Retina (tissue), 1 donor: ENCODE data around the gene ZBTB2.
"Not testable (repeated sequence)": the region's sequence is repeated elsewhere in the genome, so short reads cannot be mapped to it uniquely, and the experiment has no call there.

ENCODE experiments used
- DNase-seq: peaks from one replicate; pipeline ENCODE4 v3.0.0-alpha.2; 2016

Gene ZBTB2

DNA sequence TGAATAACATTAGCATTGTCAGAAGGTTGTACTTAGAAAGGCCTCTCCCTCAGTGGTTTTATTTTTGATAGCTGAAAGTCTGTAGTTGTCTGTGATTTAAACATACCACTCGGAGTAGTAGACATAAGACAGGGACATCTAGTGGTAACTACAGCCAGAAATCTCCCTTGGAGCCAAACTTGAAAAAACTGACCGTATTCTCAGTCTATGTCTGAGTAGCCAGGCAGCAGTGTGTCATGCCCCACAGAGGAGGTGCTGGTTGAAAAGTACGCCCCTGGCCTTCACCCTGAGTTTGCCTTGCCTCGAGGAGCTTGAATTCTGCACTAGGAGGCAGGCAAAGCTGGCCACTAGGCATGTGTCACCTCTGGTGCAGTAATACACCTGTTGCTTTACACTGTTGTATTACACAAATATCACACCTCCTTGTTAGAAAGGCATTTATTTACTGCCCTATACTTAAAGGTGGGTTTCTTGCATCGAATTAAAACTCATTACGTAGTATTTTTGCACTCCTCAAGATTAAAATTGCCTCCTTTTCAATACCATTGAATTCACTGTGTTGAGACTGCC, 20.8 kb downstream of the ZBTB2 start:
- DNase-seq: no peak

DNA sequence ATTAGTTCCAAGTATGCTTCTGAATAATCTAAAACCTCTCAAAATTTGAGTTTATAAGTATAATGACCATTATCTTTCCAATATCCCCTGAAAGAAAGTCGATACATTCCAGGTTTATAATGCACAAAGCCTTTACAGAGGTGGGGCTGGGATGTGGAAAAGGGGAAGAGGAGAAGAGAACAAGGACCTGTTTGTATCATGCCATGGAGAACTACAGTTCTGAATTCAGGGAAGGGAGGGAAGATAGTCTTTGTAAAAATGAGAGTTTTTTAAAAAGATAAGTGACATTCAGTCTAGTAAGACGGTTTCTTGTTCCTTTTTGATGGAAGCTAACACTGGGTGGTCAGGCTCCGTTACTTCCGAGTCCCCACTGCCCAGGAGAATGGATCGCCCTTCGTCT, 26.1 kb downstream of the ZBTB2 start:
- no peak for DNase-seq

DNA sequence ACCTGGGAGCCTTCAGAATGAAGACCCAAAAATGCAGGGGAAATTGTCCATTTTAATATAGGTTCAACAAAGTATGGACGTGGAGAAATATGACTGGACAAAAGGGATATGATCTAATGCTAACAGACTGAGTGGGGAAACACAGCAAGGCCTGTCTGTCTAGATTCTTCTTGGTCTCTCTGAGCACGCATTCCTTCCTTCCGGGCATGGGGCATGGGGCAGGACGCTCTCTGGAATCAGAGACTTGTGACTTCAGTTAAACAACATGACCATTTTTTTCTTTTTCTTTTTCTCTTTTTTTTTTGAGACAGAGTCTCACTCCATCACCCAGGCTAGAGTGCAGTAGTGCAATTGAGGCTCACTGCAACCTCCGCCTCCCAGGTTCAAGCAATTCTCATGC, 31.9 kb downstream of the ZBTB2 start:
- DNase-seq: no peak

DNA sequence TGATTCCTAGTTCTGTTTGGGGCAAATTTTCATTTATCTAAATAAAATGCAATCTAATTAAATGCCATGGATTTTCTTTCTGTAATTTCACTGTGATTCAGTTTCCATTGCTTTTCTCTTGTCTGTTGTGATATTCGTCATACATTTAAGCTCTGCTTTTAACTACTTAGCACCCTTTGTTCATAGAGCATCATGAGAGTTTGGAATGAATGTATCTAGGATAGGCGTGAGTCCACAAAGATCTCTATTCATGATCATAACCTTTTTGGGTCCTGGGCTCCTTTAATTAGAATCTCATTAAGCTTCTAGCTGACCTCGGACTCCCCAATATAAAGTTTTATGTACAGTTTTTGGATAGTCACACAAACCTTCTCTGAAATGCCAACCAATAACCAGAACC, 32.9 kb downstream of the ZBTB2 start:
- no peak for DNase-seq

DNA sequence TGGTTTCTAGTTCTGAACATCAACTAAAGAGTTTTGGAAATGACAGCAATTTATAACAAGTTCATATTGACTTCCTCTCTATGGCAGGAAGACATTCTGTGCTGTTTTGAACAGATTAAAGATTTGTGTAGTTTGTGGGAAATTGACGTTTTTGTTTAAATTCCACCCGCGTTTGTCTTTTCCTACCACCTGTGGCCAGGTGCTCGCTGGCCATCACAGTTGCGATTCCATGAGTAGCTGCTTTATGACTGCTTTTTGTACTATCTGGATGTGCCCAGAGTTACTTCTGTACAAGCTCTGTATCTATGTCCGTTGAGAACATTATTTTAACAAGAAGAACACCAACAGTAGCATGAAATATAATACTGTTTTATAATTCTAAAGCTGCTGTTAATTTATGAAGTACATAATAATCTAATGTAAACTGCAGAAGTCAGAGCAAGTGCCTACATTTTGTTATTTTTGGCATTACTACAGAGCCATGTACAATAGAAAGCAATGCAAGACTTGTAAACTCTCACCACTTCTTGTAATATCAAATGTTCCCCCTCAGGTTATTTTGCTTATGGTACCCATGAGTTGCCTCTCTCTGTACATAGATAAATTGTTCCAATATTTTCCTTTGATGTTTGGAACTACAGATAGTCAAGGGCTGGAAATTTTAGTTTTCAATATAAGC, 33.5 kb downstream of the ZBTB2 start:
- DNase-seq: no peak

DNA sequence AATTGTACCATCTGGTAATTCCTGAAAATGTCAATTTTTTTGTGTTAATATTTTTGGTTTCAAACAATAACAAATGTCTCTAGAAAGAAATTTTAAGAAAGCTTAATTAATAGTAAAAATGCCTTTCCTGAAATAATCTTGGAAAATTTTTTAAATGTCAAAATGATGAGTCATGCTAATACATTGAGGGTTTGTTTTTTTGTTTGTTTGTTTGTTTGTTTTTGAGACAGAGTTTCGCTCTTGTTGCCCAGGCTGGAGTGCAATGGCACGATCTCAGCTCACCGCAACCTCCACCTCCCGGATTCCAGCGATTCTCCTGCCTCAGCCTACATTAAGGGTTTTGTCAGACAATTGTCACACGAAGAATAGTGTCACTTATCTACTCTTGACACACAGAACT, 34.4 kb downstream of the ZBTB2 start:
- not testable (repeated sequence) for DNase-seq

DNA sequence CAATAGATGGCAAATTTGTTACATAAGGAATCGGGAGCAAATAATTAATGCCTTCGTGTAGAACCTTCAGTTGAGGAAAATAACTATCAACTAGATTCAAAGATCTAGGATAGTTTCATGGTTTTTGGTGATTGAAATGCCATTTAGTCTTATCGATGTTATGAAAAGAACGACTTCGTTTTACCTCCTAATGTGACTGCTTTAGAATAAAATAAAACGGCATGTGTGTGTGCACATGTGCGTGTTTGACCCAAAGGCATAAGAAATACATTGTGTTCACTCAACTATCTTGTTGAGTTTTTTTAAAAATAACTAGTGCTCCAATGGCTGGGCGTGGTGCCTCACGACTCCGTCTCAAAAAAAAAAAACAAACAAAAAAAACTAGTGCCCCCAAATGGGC, 37.6 kb downstream of the ZBTB2 start:
- no peak for DNase-seq

DNA sequence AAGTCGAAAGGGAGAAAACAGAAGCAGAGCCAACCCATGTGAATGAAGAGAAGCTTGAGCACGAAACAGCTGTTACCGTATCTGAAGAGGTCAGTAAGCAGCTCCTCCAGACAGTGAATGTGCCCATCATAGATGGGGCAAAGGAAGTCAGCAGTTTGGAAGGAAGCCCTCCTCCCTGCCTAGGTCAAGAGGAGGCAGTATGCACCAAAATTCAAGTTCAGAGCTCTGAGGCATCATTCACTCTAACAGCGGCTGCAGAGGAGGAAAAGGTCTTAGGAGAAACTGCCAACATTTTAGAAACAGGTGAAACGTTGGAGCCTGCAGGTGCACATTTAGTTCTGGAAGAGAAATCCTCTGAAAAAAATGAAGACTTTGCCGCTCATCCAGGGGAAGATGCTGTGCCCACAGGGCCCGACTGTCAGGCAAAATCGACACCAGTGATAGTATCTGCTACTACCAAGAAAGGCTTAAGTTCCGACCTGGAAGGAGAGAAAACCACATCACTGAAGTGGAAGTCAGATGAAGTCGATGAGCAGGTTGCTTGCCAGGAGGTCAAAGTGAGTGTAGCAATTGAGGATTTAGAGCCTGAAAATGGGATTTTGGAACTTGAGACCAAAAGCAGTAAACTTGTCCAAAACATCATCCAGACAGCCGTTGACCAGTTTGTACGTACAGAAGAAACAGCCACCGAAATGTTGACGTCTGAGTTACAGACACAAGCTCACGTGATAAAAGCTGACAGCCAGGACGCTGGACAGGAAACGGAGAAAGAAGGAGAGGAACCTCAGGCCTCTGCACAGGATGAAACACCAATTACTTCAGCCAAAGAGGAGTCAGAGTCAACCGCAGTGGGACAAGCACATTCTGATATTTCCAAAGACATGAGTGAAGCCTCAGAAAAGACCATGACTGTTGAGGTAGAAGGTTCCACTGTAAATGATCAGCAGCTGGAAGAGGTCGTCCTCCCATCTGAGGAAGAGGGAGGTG, 38.7 kb downstream of the ZBTB2 start:
- DNase-seq: no peak

DNA sequence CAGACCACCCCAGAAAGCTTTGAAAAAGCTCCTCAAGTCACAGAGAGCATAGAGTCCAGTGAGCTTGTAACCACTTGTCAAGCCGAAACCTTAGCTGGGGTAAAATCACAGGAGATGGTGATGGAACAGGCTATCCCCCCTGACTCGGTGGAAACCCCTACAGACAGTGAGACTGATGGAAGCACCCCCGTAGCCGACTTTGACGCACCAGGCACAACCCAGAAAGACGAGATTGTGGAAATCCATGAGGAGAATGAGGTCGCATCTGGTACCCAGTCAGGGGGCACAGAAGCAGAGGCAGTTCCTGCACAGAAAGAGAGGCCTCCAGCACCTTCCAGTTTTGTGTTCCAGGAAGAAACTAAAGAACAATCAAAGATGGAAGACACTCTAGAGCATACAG, 39.6 kb downstream of the ZBTB2 start:
- no peak for DNase-seq

DNA sequence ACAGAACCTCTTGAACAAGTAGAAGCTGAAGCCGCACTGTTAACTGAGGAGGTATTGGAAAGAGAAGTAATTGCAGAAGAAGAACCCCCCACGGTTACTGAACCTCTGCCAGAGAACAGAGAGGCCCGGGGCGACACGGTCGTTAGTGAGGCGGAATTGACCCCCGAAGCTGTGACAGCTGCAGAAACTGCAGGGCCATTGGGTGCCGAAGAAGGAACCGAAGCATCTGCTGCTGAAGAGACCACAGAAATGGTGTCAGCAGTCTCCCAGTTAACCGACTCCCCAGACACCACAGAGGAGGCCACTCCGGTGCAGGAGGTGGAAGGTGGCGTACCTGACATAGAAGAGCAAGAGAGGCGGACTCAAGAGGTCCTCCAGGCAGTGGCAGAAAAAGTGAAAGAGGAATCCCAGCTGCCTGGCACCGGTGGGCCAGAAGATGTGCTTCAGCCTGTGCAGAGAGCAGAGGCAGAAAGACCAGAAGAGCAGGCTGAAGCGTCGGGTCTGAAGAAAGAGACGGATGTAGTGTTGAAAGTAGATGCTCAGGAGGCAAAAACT, 40.1 kb downstream of the ZBTB2 start:
- no peak for DNase-seq

DNA sequence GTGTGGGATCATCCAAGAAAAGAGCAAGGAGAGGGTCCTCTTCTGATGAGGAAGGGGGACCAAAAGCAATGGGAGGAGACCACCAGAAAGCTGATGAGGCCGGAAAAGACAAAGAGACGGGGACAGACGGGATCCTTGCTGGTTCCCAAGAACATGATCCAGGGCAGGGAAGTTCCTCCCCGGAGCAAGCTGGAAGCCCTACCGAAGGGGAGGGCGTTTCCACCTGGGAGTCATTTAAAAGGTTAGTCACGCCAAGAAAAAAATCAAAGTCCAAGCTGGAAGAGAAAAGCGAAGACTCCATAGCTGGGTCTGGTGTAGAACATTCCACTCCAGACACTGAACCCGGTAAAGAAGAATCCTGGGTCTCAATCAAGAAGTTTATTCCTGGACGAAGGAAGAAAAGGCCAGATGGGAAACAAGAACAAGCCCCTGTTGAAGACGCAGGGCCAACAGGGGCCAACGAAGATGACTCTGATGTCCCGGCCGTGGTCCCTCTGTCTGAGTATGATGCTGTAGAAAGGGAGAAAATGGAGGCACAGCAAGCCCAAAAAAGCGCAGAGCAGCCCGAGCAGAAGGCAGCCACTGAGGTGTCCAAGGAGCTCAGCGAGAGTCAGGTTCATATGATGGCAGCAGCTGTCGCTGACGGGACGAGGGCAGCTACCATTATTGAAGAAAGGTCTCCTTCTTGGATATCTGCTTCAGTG, 40.8 kb downstream of the ZBTB2 start:
- DNase-seq: no peak

DNA sequence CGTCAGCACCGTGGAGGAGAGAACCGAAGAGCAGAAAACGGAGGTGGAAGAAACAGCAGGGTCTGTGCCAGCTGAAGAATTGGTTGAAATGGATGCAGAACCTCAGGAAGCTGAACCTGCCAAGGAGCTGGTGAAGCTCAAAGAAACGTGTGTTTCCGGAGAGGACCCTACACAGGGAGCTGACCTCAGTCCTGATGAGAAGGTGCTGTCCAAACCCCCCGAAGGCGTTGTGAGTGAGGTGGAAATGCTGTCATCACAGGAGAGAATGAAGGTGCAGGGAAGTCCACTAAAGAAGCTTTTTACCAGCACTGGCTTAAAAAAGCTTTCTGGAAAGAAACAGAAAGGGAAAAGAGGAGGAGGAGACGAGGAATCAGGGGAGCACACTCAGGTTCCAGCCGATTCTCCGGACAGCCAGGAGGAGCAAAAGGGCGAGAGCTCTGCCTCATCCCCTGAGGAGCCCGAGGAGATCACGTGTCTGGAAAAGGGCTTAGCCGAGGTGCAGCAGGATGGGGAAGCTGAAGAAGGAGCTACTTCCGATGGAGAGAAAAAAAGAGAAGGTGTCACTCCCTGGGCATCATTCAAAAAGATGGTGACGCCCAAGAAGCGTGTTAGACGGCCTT, 41.6 kb downstream of the ZBTB2 start:
- no peak for DNase-seq

DNA sequence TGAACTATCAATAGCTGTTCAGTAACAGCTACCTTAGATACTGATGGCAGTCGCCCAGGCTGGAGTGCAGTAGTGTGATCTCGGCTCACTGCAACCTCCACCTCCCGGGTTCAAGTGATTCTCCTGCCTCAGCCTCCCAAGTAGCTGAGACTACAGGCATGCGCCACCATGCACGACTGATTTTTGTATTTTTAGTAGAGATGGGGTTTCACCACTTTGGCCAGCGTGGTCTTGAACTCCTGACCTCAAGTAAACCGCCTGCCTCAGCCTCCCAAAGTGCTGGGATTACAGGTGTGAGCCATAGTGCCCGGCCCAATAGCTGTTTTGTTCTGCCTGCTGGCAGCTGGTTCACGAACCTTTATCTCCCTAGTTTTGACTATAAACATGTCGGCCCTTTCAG, 48.6 kb downstream of the ZBTB2 start:
- not testable (repeated sequence) for DNase-seq

DNA sequence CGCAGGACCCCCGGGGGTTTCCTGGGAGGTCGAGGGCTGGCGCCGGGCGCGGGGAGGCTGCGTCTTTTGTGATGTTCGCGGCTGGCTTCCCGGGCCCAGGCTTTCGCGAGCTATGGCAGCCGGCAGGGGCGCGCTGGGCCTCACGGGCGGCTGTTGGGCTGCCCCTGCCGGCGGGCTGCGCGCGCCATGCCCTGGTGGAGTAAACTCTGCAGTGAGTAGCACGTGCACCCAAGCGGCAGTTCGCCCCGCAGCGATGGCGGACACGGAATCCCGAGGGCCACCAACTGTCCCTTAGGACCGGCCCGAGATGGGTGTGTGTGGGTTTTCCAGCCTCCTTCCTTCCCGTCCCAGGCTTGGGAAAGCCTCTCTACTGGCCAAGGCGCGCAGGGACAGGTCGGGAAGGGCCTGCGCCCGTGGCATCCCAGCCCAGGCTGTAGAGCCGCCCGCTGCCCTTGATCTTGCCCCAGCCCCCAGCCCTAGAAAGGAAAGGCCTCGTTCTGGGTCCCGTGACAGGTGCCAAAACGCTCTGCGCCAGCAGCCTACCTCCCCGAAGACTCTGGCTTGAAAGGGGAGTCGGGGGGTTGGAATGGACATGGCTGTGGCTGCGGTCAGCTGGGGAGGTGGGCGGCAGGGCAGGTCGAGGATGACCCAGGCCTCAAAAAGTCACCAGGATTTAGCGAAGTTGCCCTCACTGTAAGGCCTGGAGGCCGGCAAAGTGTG, 49.7 kb downstream of the ZBTB2 start:
- no peak for DNase-seq

DNA sequence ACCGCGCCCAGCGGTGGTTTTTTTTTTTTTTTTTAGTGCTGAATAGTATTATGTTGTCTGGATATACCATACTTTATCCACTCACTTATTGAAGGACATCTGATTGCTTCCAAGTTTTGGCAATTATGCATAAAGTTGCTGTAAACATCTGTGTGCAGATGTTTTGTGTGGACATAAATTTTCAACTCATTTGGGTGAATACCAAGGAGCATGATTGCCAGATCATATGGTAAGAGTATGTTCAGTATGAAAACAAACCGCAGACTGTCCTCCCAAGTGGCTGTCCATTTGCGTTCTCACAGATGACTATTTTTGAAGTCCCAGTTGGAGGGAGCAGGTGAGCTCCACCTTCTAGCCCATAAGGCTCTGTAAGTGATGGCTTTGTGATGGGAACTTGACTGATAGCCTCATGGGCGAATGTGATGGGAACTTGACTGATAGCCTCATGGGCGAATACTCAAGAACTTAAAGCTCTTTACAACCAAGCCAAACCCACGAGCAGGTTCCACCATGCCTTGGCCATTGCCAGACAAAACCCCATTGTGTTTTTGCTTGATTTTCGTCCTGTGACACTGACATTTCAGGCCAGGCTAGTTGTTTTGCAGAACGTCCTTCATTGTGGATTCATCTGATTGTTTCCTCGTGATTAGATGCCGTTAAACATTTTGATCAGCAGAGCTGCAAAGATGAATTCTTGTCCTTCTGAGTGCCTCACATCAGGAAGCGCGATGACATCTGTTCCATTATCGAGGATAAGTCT, 51.0 kb downstream of the ZBTB2 start:
- DNase-seq: no peak

DNA sequence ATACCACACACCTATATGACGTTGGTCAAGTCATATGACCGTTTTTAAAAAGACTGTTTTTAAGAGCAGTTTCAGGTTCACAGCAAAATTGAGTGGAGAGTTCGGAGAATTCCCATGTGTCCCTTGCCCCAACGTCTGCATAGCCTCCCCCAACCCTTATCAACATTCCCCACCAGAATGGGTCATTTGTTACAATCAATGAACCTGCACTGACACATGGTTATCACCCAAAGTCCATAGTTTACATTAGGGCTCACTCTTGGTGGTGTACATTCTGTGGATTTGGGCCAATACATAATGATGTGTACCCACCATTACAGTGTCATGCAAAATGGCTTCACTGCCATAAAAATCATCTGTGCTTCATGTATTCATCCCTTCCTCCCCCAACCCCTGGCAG, 52.0 kb downstream of the ZBTB2 start:
- no peak for DNase-seq

DNA sequence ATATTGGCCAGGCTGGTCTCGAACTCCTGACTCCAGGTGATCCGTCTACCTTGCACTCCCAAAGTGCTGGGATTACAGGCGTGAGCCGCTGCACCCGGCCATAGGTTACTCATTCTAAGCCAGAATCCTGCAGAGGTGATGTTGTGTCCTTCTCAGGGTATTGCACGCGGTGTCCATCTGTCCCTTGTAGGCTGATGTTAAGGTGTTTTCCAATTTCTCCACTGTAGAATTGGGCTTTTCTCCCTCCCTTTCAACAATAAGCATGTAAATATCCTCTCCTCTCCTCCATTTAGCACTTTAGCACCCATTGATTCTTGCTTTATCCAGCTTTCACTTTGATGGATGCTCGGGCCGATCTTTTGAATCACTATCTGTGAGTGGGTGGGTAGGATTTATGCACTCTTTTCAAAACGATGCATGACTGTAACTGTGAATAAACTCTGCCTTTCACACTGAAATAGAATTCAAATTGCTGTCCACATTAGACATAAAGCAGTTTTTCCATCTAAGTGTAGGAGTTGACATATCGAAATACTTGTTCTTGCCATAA, 52.6 kb downstream of the ZBTB2 start:
- no peak for DNase-seq

DNA sequence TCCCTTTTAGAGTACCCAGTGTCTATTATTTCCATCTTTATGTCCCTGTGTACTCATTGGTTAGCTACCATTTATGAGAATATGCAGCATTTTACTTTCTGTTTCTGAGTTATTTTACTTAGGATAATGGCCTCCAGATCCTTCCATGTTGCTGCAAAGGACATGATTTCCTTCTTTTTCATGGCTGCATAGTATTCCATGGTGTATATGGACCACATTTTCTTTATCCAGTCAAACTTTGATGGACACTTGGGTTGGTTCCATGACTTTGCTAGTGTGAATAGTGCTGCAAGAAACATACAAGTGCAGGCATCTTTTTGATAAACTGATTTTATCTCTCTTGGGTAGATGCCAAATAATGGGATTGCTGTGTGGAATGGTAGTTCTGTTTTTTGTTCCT, 55.4 kb downstream of the ZBTB2 start:
- DNase-seq: no peak

DNA sequence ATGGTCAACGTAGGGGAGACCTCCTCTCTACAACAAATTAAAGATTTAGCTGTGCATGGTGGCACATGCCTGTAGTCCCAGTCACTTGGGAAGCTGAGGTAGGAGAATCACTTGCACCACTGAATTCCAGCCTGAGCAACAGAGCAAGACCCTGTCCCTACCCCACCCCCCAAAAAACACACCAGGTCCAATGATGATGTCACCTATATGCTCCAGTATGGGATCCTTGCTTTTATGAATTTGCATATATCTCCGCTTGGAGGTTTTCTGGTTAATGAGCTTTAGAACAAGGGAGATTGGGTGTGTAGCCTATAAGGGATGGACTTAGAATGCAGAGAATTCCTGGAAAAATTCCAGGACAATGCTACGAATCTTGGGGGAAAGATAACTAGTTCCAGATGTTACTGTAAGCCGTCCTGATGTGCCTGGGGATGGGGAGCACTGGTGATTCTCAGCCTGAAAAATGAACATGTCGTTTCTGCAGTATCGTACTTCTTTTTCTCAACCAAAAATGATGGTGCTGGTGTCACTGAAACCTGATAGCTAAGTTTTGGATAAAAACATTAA, 61.1 kb downstream of the ZBTB2 start:
- no peak for DNase-seq

DNA sequence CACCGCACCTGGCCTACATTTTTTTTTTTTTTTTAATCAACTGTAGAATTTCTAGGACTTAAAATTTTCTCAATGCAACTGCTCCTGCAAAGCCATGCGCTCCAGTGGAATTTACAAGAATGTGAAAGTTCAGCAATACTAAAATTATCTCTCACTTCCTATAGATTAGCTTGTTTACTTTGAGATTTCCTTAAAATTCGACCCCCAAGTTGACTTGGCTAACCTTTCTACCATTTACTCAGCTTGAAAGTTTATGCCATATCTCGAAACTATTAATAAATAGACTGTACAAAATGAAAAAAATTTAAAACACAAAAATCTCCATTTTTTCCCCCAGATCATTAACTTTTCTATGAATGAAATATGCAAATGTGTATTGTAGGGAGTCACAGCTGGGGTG, 64.3 kb downstream of the ZBTB2 start:
- no peak for DNase-seq
